Stimulated activated CD4-positive, alpha-beta T cell treated with anti-CD3 and anti-CD28 coated beads, Interleukin-15, amount 100 ng/mL, for 1 hour (primary cell): Measurements from ENCODE around the gene SOAT2.

ENCODE experiments used
- DNase-seq, 2 donors: peaks; one replicate each; pipeline ENCODE4 v3.0.0-alpha.2; 2020; ENCODE audit warnings: low read depth in 1 of 2, low spot score in 1 of 2

Gene SOAT2

GRCh38 chr12:53064613-53065436 lies 38.5 kb upstream of the SOAT2 start:
- no peak for DNase-seq

GRCh38 chr12:53065470-53065869 lies 37.8 kb upstream of the SOAT2 start:
- no peak for DNase-seq

GRCh38 chr12:53065975-53066931 lies 37.0 kb upstream of the SOAT2 start:
- peak; percentile 43 to 45 for DNase-seq

GRCh38 chr12:53067074-53067992 lies 36.0 kb upstream of the SOAT2 start:
- no peak for DNase-seq

- no peak for DNase-seq
Measured at GRCh38 chr12:53067993-53068770, 35.1 kb upstream of the SOAT2 start.

GRCh38 chr12:53068811-53069585 lies 34.3 kb upstream of the SOAT2 start:
- DNase-seq = no peak

- DNase-seq = no peak
Measured at GRCh38 chr12:53069621-53070410, 33.5 kb upstream of the SOAT2 start.

GRCh38 chr12:53070877-53071492 lies 32.3 kb upstream of the SOAT2 start:
- no peak for DNase-seq

GRCh38 chr12:53071591-53072551 lies 31.4 kb upstream of the SOAT2 start:
- no peak for DNase-seq

GRCh38 chr12:53073881-53074280 lies 29.4 kb upstream of the SOAT2 start:
- DNase-seq = no peak

- DNase-seq = no peak
Measured at GRCh38 chr12:53074283-53074998, 28.8 kb upstream of the SOAT2 start.

GRCh38 chr12:53074999-53075370 lies 28.3 kb upstream of the SOAT2 start:
- DNase-seq = no peak

- DNase-seq = no peak
Measured at GRCh38 chr12:53076461-53076860, 26.8 kb upstream of the SOAT2 start.

GRCh38 chr12:53077030-53077429 lies 26.3 kb upstream of the SOAT2 start:
- no peak for DNase-seq

GRCh38 chr12:53078425-53079225 lies 24.7 kb upstream of the SOAT2 start:
- DNase-seq = no peak
